Measurements from ENCODE around the gene GRB10.
A peak's percentile ranks its signal among the peaks of the same experiment; 100 is the strongest.
"Not testable (repeated sequence)": the region's sequence is repeated elsewhere in the genome, so short reads cannot be mapped to it uniquely, and the experiment has no call there.

Gene GRB10

GRCh38 chr7:50607524-50608125 lies 175.1 kb downstream of the GRB10 start:
- no peak for DNase-seq (ENCODE audit: low read depth)

- no peak for DNase-seq (ENCODE audit: low read depth)
Measured at GRCh38 chr7:50605059-50605458, 177.6 kb downstream of the GRB10 start.

DNA sequence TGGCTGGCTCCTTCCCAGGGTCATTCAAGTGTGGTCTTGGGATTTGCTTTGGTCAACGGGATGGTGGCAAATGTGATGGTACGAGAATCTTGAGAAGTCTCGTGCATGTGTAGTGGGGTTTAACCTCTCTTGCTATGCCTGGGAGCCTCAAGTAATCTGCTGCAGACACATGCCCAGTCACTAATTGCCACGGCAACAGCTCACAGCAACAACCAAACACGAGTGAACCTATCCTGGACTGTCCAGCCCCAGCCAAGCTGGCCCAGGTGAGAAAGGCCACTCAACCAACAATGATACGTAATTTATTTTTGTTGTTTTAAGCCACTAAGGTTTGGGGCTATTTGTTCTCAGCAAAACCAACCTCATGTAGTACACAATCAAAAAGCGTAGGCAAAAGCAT lies 179.4 kb downstream of the GRB10 start:
- no peak for DNase-seq (ENCODE audit: low read depth)

- DNase-seq (ENCODE audit: low read depth): no peak
Measured at GRCh38 chr7:50599385-50599784, 183.3 kb downstream of the GRB10 start.

- no peak for DNase-seq (ENCODE audit: low read depth)
Measured at GRCh38 chr7:50598460-50599343, 184.0 kb downstream of the GRB10 start.

GRCh38 chr7:50596484-50596883 lies 186.2 kb downstream of the GRB10 start:
- DNase-seq (ENCODE audit: low read depth): no peak

GRCh38 chr7:50595491-50596102 lies 187.1 kb downstream of the GRB10 start:
- DNase-seq (ENCODE audit: low read depth): peak; percentile 56

DNA sequence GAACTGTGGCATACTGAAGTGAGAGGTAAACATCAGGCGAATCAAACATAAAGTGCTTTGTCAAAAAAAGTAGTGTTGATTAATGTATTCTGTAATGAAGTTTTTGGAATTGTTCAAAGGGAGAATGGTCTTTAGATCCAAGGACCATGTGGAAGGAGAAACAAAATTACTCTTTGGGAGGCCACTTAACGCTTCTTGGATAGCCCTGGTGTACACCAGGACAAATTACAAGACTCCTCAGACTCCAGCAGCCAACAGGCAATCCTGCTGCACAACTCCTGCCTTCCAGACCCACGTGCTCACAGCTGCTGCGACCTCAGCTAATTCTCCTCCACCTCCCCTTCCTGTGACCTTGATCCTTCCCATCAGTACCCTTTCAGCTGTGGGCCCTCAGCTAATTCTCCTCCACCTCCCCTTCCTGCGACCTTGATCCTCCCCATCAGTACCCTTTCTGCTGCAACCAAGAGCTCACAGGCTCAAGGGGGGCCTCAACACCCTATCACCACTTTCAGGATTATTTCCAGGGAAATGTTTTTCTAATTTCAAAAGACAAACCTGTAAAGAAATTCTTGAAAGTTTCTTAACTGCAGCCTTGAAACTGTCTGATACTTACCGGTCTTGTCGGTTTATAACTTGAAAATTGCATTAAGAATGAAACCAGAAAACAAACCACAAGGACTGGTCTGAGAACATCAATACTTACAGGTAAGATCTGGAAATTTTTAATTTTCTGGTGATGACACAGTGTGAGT lies 187.8 kb downstream of the GRB10 start:
- DNase-seq (ENCODE audit: low read depth): no peak

DNA sequence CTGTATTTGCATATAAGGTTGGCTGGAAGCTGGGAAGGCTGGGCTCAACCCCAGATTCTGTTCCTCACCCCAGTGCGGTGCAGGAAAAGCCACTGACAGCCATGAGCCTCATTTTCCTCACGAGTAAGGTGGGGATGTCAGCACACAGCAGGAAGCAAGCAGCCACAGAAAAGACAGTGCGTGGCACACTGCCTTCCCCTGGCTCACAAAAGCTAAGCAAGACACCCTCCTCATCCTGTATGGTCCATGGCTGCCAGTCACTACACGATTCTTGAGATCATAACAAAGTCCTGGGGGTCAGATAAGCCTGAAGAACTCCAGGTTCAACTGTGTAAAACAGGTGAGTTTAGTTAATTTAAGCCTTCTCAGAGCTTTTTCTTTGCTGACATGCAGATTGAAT lies 188.6 kb downstream of the GRB10 start:
- no peak for DNase-seq (ENCODE audit: low read depth)

- DNase-seq (ENCODE audit: low read depth): no peak
Measured at GRCh38 chr7:50592940-50593339, 189.8 kb downstream of the GRB10 start.

DNA sequence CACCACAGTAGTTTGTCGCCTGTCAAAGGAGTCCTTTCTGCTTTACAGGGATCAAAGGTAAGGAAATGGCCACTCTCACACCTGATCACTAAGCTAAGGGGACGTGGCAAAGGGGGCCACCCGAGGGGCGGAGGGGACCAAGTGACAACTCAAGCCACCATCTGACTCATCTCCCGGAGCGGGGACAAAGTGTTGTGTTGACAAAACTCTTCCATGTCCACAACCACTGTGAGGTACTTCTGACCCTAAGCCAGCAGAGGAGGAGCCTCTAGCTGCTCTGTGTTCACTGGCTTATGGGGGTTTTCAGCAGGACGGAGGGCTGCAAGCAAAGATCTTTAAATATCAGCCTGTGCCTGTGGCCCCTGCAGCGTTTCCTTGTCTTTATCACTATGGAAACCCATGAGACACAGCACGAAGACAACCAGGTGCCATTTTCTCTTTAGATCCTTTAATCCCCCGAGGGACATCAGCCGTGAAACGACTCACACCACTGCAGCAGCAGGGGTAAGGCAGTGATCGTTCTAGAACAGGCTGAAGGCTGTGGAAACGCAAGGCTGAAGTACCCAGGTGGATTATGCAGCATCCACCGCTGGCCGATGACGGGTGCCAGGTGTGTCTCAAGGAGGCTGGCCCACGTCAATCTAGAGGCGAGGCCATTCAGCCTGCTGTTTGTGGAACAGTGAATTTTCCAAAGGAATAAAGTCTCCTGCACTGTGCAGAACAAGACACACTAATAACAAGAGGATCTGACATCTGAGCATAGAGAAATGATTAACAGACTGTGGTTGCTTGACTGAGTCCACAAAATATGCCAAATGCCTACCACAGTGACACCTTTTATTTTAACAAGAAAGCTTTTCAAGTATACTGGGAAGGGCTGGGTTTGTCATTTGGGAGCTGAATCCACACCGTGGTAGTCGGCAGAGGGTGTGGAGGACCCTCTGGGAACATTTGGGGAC lies 190.9 kb downstream of the GRB10 start:
- no peak for DNase-seq (ENCODE audit: low read depth)

- DNase-seq (ENCODE audit: low read depth): no peak
Measured at GRCh38 chr7:50591098-50591479, 191.6 kb downstream of the GRB10 start.

- DNase-seq (ENCODE audit: low read depth): no peak
Measured at GRCh38 chr7:50590535-50590934, 192.2 kb downstream of the GRB10 start.

GRCh38 chr7:50589364-50589763 lies 193.3 kb downstream of the GRB10 start:
- DNase-seq (ENCODE audit: low read depth): no peak

DNA sequence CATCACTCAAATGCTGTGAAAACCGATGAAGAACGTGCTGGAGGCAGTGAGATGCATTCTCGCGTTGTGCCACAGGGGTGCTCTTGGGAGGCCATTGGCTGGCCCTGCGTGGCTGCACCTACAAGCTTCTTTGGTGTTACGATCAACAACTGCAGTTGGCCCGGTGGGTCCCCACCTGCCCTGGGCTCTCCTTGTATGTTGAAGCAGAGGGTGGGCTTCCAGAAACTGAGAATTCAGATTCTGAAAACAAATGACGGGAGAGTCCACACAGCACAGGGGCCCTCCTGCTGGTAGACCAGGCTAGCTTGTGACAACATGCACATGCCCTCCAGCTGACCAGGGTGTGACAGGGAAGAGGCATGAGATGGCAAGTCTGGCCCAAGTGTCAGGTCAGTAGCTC lies 193.8 kb downstream of the GRB10 start:
- DNase-seq (ENCODE audit: low read depth): no peak

GRCh38 chr7:50587737-50588136 lies 195.0 kb downstream of the GRB10 start:
- no peak for DNase-seq (ENCODE audit: low read depth)

- no peak for DNase-seq (ENCODE audit: low read depth)
Measured at GRCh38 chr7:50584793-50585408, 197.8 kb downstream of the GRB10 start.

GRCh38 chr7:50584386-50584785 lies 198.3 kb downstream of the GRB10 start:
- DNase-seq (ENCODE audit: low read depth): no peak

DNA sequence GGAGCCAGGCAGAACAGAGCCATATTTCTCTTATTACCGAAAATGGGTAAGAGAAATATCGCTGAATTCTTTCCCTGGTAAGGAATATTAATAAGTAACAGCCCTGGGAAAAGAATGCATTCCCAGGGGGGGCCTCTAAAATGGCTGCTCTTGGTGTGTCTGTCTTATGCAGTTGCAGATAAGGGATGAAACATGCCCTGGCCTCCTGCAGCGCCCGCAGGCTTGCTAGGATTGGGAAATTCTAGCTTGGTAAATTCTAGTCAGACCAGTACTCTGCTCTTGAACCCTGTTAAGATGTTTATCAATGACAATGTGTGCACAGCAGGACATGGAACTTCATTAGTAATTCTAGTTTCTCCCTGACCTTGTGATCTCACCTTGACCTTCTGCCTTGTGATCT lies 199.4 kb downstream of the GRB10 start:
- DNase-seq (ENCODE audit: low read depth): not testable (repeated sequence)

DNA sequence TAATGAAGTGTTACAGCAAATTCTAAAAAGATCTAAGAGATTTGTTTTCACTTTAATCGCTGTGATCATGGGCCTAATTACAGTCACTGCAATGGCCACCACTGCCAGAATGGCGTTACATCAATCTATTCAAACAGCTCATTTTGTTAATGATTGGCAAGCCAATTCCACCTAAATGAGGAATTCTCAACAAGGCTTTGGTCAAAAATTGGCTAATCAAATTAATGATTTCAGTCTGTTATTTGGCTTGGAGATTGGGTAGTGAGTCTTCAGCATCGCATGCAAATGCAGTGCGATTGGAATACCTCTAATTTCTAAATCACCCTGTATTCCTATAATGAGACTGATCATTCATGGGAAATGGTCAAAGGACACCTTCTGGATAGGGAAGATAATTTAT lies 200.4 kb downstream of the GRB10 start:
- DNase-seq (ENCODE audit: low read depth): not testable (repeated sequence)

DNA sequence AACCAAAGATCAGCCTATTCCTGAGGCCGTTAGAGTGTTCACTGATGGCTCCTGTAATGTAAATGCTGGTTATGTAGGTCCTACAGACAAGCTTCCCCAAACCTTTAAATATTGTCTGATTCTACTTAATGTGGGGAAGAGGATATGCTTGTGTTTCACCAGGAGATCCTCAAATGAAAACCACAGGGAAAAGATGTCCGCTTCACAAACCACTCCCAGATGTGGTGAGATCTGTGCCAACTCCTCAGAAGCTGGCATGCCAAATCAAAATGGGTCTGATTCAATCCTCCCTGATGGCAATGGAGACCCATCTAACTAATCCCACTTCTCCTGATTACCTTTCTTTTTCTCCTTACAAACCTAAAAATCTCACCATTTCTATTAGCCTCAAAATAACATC lies 202.0 kb downstream of the GRB10 start:
- not testable (repeated sequence) for DNase-seq (ENCODE audit: low read depth)

Data from fibroblast of the conjunctiva (primary cell).